ENCODE results near the gene PPP1R13B. TPM values are rescaled to one million over a fixed set of nuclear protein-coding genes. Genes with fewer than 3 reads are reported as not detected.

Gene PPP1R13B
- total and polyA plus RNA-seq, 7 donors: 8.6 to 26.9 (median 9.9) TPM

DNA sequence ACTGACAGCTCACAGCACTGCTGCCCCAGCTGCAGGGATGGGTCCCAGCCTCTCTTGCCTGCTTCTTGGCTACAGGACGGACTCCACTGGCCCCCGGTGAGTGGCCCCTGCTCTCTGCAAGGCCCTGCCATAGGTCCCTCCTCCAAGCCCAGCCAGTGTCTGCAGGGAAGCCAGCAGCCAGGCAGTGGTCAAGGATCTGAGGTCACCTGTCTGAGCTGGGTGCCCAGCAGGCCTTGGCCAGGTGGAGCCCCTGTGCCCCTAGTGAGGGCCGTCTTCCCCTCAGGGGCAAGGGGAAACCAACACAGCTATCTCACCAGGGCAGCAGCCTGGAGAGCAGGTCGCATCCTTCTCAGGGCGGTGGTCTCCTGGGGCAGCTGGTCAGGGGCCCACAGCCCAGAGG, 145.3 kb downstream of the PPP1R13B start:
- peaks cover 0 to 81% (median 32%) of the 10 kb centered on the region in 4 donors for H3K36me3 ChIP-seq
- H3K4me3 ChIP-seq: no peak overlapping the region
- 88 to 95% methylated on average over 5 of the region's 5 CpGs for whole genome bisulfite sequencing, 2 donors
- TF ChIP-seq, protein P1, sequence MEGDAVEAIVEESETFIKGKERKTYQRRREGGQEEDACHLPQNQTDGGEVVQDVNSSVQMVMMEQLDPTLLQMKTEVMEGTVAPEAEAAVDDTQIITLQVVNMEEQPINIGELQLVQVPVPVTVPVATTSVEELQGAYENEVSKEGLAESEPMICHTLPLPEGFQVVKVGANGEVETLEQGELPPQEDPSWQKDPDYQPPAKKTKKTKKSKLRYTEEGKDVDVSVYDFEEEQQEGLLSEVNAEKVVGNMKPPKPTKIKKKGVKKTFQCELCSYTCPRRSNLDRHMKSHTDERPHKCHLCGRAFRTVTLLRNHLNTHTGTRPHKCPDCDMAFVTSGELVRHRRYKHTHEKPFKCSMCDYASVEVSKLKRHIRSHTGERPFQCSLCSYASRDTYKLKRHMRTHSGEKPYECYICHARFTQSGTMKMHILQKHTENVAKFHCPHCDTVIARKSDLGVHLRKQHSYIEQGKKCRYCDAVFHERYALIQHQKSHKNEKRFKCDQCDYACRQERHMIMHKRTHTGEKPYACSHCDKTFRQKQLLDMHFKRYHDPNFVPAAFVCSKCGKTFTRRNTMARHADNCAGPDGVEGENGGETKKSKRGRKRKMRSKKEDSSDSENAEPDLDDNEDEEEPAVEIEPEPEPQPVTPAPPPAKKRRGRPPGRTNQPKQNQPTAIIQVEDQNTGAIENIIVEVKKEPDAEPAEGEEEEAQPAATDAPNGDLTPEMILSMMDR (IDR thresholded peaks at IDR 0.05): no peak
- TF ChIP-seq EP300 (IDR thresholded peaks at IDR 0.05) (no peak), POLR2A (IDR thresholded peaks at IDR 0.05) (no peak), POLR2AphosphoS5 (IDR thresholded peaks at IDR 0.05) (no peak)
- peaks cover 0 to 25% (median 22%) of the 10 kb centered on the region in 4 donors for H3K4me1 ChIP-seq
- H3K9me3 ChIP-seq: no peaks in the 10 kb centered on the region
- no peak for DNase-seq
- intact Hi-C loops (cut with DNase I): no loop called here
- no peaks in the 10 kb centered on the region for H3K27me3 ChIP-seq
- no peak overlapping the region for H3K27ac ChIP-seq

- no peak for TF ChIP-seq EP300 (IDR thresholded peaks at IDR 0.05)
- TF ChIP-seq POLR2AphosphoS5 (IDR thresholded peaks at IDR 0.05): no peak
- TF ChIP-seq POLR2A (IDR thresholded peaks at IDR 0.05): no peak
- TF ChIP-seq, protein P1 (IDR thresholded peaks at IDR 0.05): no peak
- H3K27ac ChIP-seq: no peak overlapping the region
- no peaks in the 10 kb centered on the region for H3K9me3 ChIP-seq
- DNase-seq: no peak
- peaks cover 0 to 75% (median 29%) of the 10 kb centered on the region in 4 donors for H3K36me3 ChIP-seq
- H3K4me3 ChIP-seq: no peak overlapping the region
- WGBS, 2 donors: 86 to 93% methylated on average over 21 of the region's 21 CpGs
- H3K27me3 ChIP-seq: no peaks in the 10 kb centered on the region
- intact Hi-C loops (cut with DNase I): no loop called here
- H3K4me1 ChIP-seq: peaks cover 0 to 36% (median 34%) of the 10 kb centered on the region in 4 donors
Measured at GRCh38 chr14:103700753-103701490, 146.5 kb downstream of the PPP1R13B start.

DNA sequence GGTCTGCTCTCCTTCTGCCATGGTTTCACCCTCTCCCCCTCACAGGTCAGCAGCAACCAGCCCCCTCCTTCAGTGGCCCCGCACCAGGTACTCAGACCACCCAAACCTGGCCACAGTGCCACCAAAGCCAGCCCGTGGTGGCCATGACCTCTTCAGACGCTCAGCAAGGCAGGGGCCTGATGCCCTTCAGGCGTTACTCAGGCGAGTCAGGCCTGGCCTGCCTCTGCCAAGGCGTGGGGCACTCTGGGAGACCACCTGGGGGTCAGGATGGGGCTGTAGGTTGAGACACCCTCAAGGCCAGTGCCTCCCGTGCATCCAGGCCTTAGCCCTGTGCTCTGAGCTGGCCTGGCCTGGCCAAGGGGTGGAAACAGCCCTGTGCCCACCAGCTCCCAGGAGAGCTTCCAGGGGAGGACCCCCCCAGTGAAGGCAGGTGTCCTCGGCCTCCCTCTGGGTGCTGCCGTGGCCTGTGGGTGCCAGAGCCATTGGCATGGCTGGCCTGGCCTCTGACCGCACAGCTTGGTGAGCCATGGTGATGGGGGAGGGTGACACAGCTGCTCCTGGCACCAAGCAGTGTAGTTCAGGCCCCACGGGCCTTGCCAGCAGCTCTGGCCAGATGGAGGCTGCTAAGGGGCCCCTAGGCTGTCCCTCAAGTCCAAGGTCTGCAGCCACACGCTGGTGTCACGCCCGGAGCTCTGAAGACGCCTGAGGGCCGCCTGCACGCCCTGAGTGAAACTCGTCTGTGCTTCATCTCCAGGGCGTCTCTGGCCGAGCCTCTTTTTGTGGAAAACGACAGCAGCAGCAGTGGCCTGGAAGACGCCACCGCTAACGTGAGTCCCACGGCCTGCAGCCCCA, 147.2 kb downstream of the PPP1R13B start:
- Histone ChIP-seq H3K4me1 (peaks cover 0 to 44% (median 40%) of the 10 kb centered on the region in 4 donors), H3K36me3 (peaks cover 0 to 75% (median 29%) of the 10 kb centered on the region in 4 donors), H3K9me3 (no peaks in the 10 kb centered on the region), H3K27ac (peak overlapping the region in 2 of 4 donors; percentile 37 to 41), H3K4me3 (no peak overlapping the region), H3K27me3 (no peaks in the 10 kb centered on the region)
- TF ChIP-seq POLR2AphosphoS5 (IDR thresholded peaks at IDR 0.05) (peak in 1 of 4 donors; percentile 3), EP300 (IDR thresholded peaks at IDR 0.05) (no peak)
- 79 to 90% methylated on average over 25 of the region's 25 CpGs for WGBS, 2 donors
- no peak for DNase-seq
- intact Hi-C loops (cut with DNase I): loop anchor here (5.0 kb wide), 1 partner anchor 128 kb away; no protein-coding TSS in a partner anchor

GRCh38 chr14:103699261-103699661, 148.1 kb downstream of the PPP1R13B start:
- peaks cover 0 to 73% (median 31%) of the 10 kb centered on the region in 4 donors for H3K36me3 ChIP-seq
- intact Hi-C loops (cut with DNase I): loop anchor here (5.0 kb wide), 1 partner anchor 127 kb away; no protein-coding TSS in a partner anchor
- TF ChIP-seq EP300 (IDR thresholded peaks at IDR 0.05): no peak
- TF ChIP-seq, protein P1 (IDR thresholded peaks at IDR 0.05): no peak
- no peak for TF ChIP-seq POLR2AphosphoS5 (IDR thresholded peaks at IDR 0.05)
- no peak for TF ChIP-seq POLR2A (IDR thresholded peaks at IDR 0.05)
- no peak for DNase-seq
- H3K27ac ChIP-seq: peak overlapping the region in 1 of 4 donors; percentile 81
- no peaks in the 10 kb centered on the region for H3K27me3 ChIP-seq
- H3K4me3 ChIP-seq: no peak overlapping the region
- H3K4me1 ChIP-seq: peaks cover 0 to 49% (median 41%) of the 10 kb centered on the region in 4 donors
- 89 to 94% methylated on average over 17 of the region's 17 CpGs for WGBS, 2 donors
- no peaks in the 10 kb centered on the region for H3K9me3 ChIP-seq
